Retinal pigment epithelial cell (primary cell): ENCODE measurements around the gene SCUBE1.

Source experiments
- DNase-seq: peaks from one replicate; pipeline ENCODE4 v3.0.0-alpha.2; 2010; ENCODE audit warnings: low read depth
- H3K4me3 ChIP-seq: 2 replicates; pipeline ENCODE4 v1.5.1; 2011; ENCODE audit warnings: mild to moderate bottlenecking, low read length, control low read depth, moderate library complexity
- TF ChIP-seq, protein P1 (sequence below): conservative IDR thresholded peaks from 2 replicates; pipeline ENCODE4 v1.5.1; 2011; ENCODE audit warnings: low read depth, low read length, control low read depth, inconsistent platforms

SCUBE1 gene

DNA sequence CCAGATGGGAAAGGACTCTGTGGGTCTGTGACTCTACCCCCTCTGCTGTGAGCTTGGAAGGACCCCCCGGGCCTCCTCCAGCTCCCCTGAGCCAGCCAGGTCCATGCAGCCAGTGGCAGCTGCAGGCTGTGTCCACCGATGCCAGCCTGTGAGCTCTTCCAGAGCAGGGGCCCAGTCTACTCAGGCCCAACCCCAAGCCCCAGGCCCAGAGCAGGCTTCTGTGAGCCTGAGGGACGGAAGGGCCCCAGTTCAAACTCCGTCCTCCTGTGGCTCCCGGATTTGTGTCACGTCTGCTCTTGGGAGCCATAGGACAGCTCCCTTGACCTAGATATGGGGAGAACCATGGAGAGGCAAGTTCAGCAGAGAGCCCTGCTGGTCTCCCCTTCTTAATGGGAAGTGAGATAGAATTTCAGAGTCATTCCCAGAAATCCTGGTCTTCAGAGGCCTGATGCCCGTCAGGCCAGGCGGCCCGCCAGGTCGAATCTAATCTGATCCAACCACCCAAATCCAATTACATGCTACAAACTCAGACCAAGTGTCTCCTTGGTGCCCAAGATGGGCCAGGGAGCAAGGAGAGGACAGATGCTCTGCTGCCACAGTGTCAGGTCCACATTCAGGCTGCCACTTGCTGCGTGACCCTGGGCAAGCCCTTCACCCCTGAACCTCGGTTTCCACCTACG, 75.1 kb downstream of the SCUBE1 start:
- no peak overlapping the region for H3K4me3 ChIP-seq
- TF ChIP-seq, protein P1, sequence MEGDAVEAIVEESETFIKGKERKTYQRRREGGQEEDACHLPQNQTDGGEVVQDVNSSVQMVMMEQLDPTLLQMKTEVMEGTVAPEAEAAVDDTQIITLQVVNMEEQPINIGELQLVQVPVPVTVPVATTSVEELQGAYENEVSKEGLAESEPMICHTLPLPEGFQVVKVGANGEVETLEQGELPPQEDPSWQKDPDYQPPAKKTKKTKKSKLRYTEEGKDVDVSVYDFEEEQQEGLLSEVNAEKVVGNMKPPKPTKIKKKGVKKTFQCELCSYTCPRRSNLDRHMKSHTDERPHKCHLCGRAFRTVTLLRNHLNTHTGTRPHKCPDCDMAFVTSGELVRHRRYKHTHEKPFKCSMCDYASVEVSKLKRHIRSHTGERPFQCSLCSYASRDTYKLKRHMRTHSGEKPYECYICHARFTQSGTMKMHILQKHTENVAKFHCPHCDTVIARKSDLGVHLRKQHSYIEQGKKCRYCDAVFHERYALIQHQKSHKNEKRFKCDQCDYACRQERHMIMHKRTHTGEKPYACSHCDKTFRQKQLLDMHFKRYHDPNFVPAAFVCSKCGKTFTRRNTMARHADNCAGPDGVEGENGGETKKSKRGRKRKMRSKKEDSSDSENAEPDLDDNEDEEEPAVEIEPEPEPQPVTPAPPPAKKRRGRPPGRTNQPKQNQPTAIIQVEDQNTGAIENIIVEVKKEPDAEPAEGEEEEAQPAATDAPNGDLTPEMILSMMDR, result no peak

DNA sequence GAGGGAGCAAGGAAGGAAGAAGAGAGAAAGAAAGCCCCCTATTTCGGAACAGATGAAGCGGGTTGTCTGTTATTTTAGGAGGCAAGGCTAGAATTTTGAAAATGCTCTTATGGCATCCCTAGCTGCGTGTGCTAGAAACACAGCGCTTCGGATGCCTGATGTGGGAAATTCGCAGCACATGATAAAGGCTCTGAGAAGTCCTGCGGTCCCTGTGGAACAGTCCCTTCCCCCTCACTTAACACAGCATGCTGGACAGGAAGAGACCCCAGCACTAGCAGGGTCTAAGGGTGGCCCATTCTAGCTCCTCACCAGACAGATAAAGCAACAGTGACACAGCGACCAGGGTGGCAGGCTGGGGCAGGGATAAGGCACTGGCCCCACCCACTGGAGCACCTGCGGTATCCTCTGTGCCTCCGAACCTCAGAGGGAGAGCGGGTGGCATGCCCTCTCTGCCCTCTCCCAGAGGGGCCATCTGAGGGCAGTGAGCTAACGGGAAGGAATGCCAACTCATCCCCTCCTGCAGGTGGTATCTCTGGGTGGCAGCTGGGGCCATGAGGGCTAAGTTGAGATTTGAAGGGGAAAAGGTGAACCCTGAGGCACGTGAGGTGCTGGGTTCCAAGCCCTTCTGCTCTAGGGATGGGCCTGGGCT, 75.7 kb downstream of the SCUBE1 start:
- DNase-seq, result no peak
- H3K4me3 ChIP-seq, result no peak overlapping the region
- TF ChIP-seq, protein P1, result no peak

More for the DNA sequence above, 75.1 kb downstream of the SCUBE1 start:
- no peak for DNase-seq

DNA sequence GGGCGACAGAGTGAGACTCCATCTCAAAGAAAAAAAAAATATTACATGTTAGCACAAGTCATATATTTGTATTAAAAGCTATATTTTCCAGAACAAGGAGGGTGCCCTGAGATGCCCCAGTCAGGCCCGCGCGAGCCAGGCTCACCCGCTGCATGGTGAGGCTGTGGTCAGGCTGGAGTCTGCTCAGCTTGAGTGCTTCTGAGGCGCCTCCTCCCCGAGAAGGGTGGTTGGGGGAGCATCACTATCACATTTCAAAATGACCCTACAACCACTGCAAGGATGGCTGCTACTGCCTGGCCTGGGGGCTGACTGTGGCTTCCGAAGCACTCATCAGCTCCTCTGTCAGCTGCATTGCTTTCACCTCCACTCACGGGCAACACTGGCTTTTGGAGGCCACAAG, 77.1 kb downstream of the SCUBE1 start:
- TF ChIP-seq, protein P1, result no peak
- no peak overlapping the region for H3K4me3 ChIP-seq
- no peak for DNase-seq

DNA sequence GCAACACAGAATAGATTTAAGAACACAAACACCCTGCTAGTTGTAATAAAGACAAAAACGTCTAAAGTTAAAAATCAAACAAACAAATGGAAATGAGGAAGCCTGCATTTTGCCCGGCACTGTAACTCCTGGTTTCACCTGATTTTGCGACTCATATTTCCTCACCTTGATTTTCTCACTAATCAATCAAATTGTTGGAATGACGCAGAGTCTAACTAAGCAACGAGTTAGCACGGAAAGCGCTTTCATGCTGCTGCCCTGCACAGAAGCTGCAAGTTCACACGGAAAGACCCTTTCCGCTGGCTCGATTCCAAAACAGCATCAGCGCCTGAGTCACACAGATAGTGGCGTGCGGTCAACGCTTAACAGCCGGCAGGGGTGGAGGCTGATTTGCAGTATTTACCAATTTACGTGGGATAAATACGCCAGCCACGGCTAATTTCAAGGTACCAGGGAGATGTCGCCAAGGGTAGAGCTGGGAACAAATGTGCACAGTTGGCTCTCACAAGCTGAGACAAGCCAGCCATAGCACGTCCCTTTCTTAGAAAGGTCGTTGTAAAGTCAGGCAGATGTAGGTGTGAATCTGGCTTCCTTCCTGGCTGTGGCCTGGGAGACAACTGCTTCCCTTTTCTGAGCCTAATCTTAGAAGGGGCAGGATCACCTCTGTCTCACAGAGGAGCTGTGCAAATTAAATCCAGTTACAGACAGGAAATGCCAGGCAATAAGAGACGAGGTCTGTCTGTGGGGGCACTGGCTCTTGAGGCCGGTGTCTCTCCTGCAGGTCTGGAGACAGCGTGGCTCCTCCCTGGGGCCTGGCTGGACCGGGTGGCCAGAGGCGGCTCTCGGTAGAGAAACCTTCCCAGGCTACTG, 79.3 kb downstream of the SCUBE1 start:
- TF ChIP-seq, protein P1, result no peak

DNA sequence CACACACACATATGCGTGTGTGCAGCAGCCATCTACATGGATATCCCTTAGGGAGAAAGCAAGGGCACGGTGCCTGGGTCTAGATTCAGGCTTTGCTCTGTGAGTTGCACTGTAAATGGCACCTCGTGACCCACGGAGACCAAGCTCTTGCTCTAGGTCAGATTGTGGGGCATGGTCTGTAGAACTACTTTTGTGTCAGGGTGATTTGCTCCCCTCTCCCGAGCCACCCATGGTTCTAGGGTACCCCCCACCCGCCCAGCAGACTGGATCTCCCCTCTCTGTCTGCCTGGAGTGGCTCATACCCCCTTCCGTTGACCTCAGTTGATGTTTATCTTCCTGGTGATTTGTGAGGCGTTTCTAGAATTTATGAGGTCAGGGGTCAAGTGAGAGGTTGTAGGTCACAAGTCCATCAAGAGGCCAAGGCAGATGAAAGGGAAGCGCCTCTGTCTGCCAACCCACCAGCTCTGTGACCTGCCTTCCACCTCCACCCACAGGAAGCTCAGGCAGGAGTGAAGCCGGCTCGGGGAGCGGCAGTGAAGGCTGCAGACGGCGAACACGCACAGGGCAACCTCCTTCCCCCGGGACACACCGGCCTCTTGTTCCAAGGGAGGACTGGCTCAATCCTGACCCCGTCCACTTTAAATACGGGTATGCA, 80.1 kb downstream of the SCUBE1 start:
- TF ChIP-seq, protein P1, result no peak
- peak overlapping the region; percentile 5 for H3K4me3 ChIP-seq
- DNase-seq, result peak; percentile 10

More for the DNA sequence above, 79.3 kb downstream of the SCUBE1 start:
- DNase-seq, result peak; percentile 91
- H3K4me3 ChIP-seq, result peak overlapping the region; percentile 5

DNA sequence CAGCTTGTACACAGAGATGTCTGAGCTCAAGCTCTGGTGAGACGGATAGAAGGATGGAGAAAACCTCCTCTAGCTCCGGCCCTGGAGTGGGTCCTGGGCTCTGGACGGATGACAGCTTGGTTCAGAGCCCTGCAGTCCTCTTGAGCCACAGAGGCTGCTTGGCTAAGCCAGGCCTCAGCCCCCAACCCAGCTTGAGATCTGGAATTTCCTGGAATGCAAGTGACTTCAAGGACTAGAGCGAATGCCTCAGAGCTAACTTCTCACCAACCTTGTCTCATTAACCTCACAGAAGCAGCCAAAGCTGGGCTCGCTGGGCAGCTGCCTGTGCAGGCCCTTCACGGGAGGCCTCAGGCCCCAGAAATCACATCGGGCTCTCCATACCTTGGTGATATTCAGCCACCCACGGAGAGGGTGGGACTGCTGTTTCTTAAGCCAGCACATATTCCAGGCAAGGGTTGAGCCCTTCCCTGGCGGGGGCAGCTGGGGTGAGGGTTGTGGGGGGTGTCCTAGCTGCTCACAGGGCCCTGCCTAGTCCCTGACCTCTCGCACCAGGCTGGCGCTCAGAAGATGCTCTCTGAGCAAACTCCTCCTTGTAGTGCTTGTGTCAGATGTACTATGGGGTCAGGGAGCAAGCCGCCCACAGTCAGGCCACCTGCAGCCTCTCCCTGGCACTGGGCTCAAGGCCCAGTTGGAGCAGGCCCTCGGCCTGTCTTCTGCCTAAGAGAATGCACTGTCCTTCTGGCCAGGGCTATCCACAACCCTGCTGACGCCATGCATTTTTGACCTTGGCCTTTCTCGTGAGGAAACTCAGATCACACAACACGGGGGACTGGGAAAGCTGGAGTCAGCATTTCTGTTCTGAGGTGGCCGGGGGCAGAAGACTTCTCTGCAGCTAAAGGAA, 82.6 kb downstream of the SCUBE1 start:
- TF ChIP-seq, protein P1, result no peak
- no peak overlapping the region for H3K4me3 ChIP-seq
- DNase-seq, result no peak
